Transverse colon (tissue), 4 donors: ENCODE results near the gene UNC5A. TPM values are rescaled to one million over a fixed set of nuclear protein-coding genes. Genes with fewer than 3 reads are reported as not detected.

ENCODE experiments used
- DNase-seq: peaks from one replicate; pipeline ENCODE4 v3.0.0-alpha.2; 2019
- H3K27ac ChIP-seq, 4 donors: fragments of 200-600 bp; sonication (generic); 2 replicates each; pipeline ENCODE4 v1.5.1; 2016 to 2018; ENCODE audit warnings: inconsistent platforms in 4 of 4
- H3K27me3 ChIP-seq: fragments of 200-600 bp; sonication (generic); 2 replicates; pipeline ENCODE4 v1.5.1; 2017; ENCODE audit warnings: inconsistent platforms
- H3K36me3 ChIP-seq, 4 donors: fragments of 200-600 bp; sonication (generic); 2 replicates each; pipeline ENCODE4 v1.5.1; 2017 to 2019; ENCODE audit warnings: inconsistent platforms in 4 of 4
- H3K4me1 ChIP-seq, 4 donors: fragments of 200-600 bp; sonication (generic); 2 replicates each; pipeline ENCODE4 v1.5.1; 2017 to 2020; ENCODE audit warnings: inconsistent platforms in 4 of 4
- H3K4me3 ChIP-seq, 4 donors: fragments of 200-600 bp; sonication (generic); 1 replicate in 1 of 4; 2 replicates in 3 of 4; pipeline versions ENCODE4 v1.5.1 to v1.6.1; 2017 to 2019; ENCODE audit warnings: inconsistent platforms in 4 of 4
- H3K9me3 ChIP-seq, 2 donors: fragments of 200-600 bp; sonication (generic); 2 replicates each; pipeline ENCODE4 v1.5.1; 2017 to 2019; ENCODE audit warnings: inconsistent platforms in 2 of 2
- CTCF ChIP-seq, 5 experiments: fragments of 200-600 bp in 3 of 5; fragments of 450-650 bp in 2 of 5; sonication (generic) in 3 of 5; IDR thresholded peaks; 1 replicate in 2 of 5; 2 replicates in 3 of 5; pipeline ENCODE4 v1.5.1; 2016 to 2017; ENCODE audit warnings: antibody characterized with exemption in 5 of 5, inconsistent platforms in 3 of 5, mild to moderate bottlenecking in 2 of 5, moderate library complexity in 1 of 5
- EP300 ChIP-seq: sonication (generic); formaldehyde crosslinking; IDR thresholded peaks from one replicate; pipeline ENCODE4 v1.6.1; 2017; ENCODE audit warnings: antibody characterized with exemption, low read depth
- POLR2A ChIP-seq: fragments of 450-650 bp; IDR thresholded peaks from one replicate; pipeline ENCODE4 v1.6.1; 2016; ENCODE audit warnings: antibody characterized with exemption, mild to moderate bottlenecking, moderate library complexity
- POLR2AphosphoS5 ChIP-seq, 3 donors: sonication (generic); formaldehyde crosslinking; IDR thresholded peaks; one replicate each; pipeline ENCODE4 v1.6.1; 2016; ENCODE audit warnings: antibody characterized with exemption in 3 of 3
- WGBS, 2 donors: methylation state at CpG; one replicate each; pipeline ENCODE4 v1.1.5; 2018; ENCODE audit warnings: low coverage in 1 of 2; 5-methylcytosine and 5-hydroxymethylcytosine counted together
- in situ Hi-C, 4 donors: fragments of 200-750 bp; cut with MboI; loops; one replicate each; pipeline versions ENCODE4 v1.15.0 to v1.15.1; 2017; ENCODE audit warnings: low sequenced_read_pairs in 3 of 4, low pct_ligation_motif_present in 1 of 4, low pct_unique_long_range_greater_than_20kb in 1 of 4
- intact Hi-C: fragments of 100-400 bp; cut with DNase I; formaldehyde crosslinking; loops from one replicate; pipeline ENCODE4 v1.15.1; 2023; ENCODE audit warnings: low total_unique reads
- total RNA-seq, 4 donors: library from RNA; depleted of rRNA; stranded (reverse); fragments of >200 nt; gene quantifications; one replicate each; pipeline ENCODE4 v1.1.0, GENCODE V29; 2016

The UNC5A gene
- total RNA-seq, 4 donors from 2014 or later = 0.32 TPM; not detected in 3

DNA sequence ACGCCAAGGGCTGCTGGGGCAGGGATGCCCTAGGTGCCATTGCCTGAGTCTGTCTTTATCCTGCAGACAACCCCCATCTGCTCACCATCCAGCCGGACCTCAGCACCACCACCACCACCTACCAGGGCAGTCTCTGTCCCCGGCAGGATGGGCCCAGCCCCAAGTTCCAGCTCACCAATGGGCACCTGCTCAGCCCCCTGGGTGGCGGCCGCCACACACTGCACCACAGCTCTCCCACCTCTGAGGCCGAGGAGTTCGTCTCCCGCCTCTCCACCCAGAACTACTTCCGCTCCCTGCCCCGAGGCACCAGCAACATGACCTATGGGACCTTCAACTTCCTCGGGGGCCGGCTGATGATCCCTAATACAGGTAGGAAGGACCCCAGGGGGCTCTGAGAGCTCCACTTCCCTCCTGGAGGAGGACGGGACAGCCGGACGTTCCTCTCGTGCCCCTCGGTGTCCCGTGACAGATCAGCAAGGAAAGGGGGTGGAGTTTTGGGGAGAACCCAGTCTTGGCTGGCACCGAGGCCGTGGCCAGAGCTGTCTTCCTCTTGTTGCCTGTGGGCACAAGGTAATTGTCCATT is 63.9 kb downstream of the UNC5A start:
- intact Hi-C loops (no loop called here), in situ Hi-C loops (no loop called here)
- Histone ChIP-seq H3K4me1 (no peaks in the 10 kb centered on the region), H3K27me3 (peaks cover 48% of the 10 kb centered on the region), H3K4me3 (no peak overlapping the region), H3K27ac (no peak overlapping the region), H3K36me3 (no peaks in the 10 kb centered on the region), H3K9me3 (no peaks in the 10 kb centered on the region)
- WGBS, 2 donors = 74% methylated on average over 20 of the region's 20 CpGs; no CpG with 5 or more reads in 1 of the 2 donors
- no peak for DNase-seq
- no peak for TF ChIP-seq EP300
- no peak for TF ChIP-seq CTCF (IDR thresholded peaks at IDR 0.05)
- no peak for TF ChIP-seq POLR2A
- TF ChIP-seq POLR2AphosphoS5 (IDR thresholded peaks at IDR 0.05) = no peak

- DNase-seq = no peak
- intact Hi-C loops (no loop called here), in situ Hi-C loops (no loop called here)
- no peaks in the 10 kb centered on the region for H3K9me3 ChIP-seq
- TF ChIP-seq EP300 (no peak), POLR2AphosphoS5 (IDR thresholded peaks at IDR 0.05) (no peak), POLR2A (no peak), CTCF (IDR thresholded peaks at IDR 0.05) (no peak)
- H3K4me3 ChIP-seq = no peak overlapping the region
- no peaks in the 10 kb centered on the region for H3K4me1 ChIP-seq
- H3K27me3 ChIP-seq = peaks cover 54% of the 10 kb centered on the region
- H3K27ac ChIP-seq = no peak overlapping the region
- WGBS, 2 donors = 53 to 90% methylated on average over 2 to 17 of the region's 17 CpGs
- H3K36me3 ChIP-seq = no peaks in the 10 kb centered on the region
These were observed 64.7 kb downstream of the UNC5A start for GRCh38 chr5:176875014-176875550.

DNA sequence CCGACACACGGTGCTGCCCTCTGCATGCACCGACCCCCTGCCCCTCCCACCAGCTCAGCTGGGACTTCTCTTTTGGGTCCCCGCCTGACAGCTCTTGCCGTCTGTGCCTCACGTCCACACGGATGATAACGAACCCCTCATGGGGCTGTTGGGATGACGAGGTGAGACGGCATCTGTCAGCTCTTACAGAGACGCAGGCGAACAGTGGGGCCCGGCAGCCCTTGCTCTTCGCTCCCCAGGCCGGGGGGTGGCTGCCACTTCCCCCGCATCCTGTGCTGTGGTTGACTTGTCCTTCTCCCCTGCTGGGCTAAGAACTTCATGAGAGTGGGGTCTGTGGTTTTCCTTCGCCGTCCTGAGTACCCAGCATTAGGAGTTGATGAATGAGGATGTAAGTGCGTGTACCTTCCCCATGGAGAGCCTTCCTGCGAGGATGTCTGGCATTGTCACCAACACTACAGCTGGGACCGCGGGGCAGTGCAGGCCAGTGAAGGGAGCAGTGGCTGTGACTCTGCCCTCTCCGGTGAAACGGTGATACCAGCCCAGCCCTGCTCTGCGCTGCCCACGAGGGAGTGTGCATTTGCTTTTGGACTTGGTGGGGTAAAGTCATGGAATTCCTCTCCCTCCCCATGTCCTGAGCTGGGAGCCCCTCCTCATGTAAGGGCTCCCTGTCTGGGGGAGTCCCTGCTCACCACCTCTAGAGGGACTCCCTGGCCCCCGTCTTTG is 65.6 kb downstream of the UNC5A start:
- 40% methylated on average over 20 of the region's 27 CpGs; no CpG with 5 or more reads in 1 of the 2 donors for WGBS, 2 donors

More for the DNA sequence above, 65.6 kb downstream of the UNC5A start:
- intact Hi-C loops = no loop called here
- H3K27me3 ChIP-seq = peaks cover 54% of the 10 kb centered on the region
- H3K9me3 ChIP-seq = no peaks in the 10 kb centered on the region
- in situ Hi-C loops = no loop called here
- no peak overlapping the region for H3K4me3 ChIP-seq
- H3K4me1 ChIP-seq = no peaks in the 10 kb centered on the region
- H3K36me3 ChIP-seq = no peaks in the 10 kb centered on the region
- DNase-seq = no peak
- no peak overlapping the region for H3K27ac ChIP-seq
- TF ChIP-seq EP300 (no peak), POLR2A (no peak), CTCF (IDR thresholded peaks at IDR 0.05) (no peak), POLR2AphosphoS5 (IDR thresholded peaks at IDR 0.05) (no peak)
